ENCODE measurements around the gene VPS35.

DNA sequence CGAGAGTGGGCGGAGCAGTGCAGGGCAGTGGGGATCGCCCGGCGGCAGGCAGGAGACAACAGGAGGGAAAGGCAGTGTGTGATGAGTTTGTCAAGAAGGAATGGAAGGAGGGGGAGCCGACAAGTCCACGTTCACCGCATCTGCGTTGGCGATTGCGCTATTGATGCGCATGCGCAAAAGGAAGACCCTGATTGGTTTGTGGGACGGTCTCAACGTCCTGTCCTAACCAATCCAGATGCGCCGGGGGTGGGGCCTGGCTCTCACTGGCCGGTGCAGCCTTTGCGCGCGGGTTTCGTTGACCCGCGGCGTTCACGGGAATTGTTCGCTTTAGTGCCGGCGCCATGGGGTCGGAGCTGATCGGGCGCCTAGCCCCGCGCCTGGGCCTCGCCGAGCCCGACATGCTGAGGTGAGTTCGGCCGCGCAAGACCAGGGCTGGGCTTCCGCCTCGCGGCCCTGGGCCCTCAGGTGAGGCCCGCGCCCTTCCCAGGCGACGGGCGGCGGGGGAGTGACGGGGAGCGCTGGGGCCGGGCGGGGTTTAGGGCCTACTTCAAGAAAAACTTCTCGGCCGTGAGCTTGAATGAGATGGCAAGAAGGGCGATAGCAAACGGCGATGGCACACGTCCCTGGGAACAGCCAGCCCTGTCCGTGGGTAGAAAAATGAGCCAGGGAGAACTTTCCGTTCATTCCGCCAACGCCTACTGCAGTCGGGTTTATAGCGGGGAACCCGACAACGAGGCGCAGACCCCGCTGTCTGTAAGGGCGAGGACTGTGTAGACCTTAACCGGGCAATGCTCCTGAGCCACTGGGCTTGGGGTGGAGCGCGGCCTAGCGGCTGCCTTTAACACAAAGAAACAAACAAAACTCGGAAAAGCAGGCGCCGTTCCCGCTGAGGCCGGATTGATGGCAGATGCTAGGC lies 645 bp upstream of the VPS35 start, which contains the start of gene ORC6:
- TF ChIP-seq POLR2A (IDR thresholded peaks at IDR 0.05; ENCODE audit: low read length) (peak; percentile 89), GATA1 (IDR thresholded peaks at IDR 0.05; ENCODE audit: low read depth, low read length) (no peak)
